Measurements from ENCODE around the gene ADH7. TPM values are rescaled to one million over a fixed set of nuclear protein-coding genes. Genes with fewer than 3 reads are reported as not detected.

The ADH7 gene
- polyA plus RNA-seq (ENCODE audit: insufficient read length in 12 of 12) = under 1 TPM in 2 of 12 donors, not detected in 10; 0.07 to 0.15 TPM
- long read RNA-seq, donor 1 = 0 reads
- long read RNA-seq, donor 2 = 0 reads
- long read RNA-seq, donor 3 = 0 reads
- long read RNA-seq, donor 4 = 0 reads
- long read RNA-seq, donor 5 = 0 reads
- long read RNA-seq, donor 6 = 0 reads
- long read RNA-seq, donor 7 = 0 reads
- long read RNA-seq, donor 8 = 0 reads
- long read RNA-seq, donor 9 = 0 reads
- long read RNA-seq, donor 10 = 0 reads
- long read RNA-seq, donor 11 = 0 reads

GRCh38 chr4:99435154-99435553 lies at the start of gene ADH7:
TSS of gene ADH7 (minus strand) at chr4:99435342. CDS start at chr4:99435233, 109 bp downstream.
- DNase-seq = no peak

GRCh38 chr4:99483636-99484035 lies 48.5 kb upstream of the ADH7 start:
- DNase-seq = no peak

DNA sequence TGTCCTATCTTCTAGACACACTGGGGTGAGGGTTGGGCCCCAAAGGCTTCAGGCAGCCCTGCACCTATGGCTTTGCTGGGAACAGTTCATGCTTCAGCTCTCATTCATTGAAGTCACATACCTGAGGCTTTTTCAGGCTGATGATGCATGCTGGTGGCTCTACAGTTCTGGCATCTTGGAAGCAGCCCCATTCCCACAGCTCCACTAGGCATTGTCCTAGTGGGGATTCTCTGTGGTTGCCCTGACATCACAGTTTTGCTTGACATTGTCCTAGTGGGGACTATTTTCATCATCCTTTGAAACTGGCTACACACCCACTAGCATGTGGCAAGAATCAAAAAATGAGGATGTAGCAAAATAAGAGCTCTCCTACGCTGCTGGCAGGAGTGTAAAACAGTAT lies 38.0 kb upstream of the ADH7 start:
- DNase-seq = no peak

DNA sequence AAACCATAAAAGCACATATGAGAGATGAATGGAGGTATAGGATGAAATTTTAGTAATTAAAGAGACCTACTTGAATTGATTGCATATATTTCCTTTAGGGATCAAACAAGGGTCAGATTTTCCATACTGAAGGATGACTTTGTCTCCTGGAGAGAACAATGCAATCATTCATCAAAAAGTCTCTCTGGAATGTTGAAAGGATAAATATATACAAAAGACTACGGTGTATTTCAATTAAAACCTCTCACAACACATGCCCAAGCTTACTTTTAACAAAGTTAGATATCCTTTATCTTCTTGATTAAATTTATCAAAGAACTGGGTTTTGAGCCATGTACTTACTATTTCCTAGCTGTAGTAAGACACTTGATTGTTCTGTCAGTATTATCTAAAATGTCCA lies 36.8 kb upstream of the ADH7 start:
- DNase-seq = no peak

- no peak for DNase-seq
Measured at GRCh38 chr4:99471349-99471748, 36.2 kb upstream of the ADH7 start.

GRCh38 chr4:99468889-99469288 lies 33.7 kb upstream of the ADH7 start:
- no peak for DNase-seq

- DNase-seq = no peak
Measured at GRCh38 chr4:99467887-99468286, 32.7 kb upstream of the ADH7 start.

GRCh38 chr4:99463566-99463965 lies 28.4 kb upstream of the ADH7 start:
- no peak for DNase-seq

- peak; percentile 73 for DNase-seq
Measured at GRCh38 chr4:99462875-99463464, 27.8 kb upstream of the ADH7 start.

DNA sequence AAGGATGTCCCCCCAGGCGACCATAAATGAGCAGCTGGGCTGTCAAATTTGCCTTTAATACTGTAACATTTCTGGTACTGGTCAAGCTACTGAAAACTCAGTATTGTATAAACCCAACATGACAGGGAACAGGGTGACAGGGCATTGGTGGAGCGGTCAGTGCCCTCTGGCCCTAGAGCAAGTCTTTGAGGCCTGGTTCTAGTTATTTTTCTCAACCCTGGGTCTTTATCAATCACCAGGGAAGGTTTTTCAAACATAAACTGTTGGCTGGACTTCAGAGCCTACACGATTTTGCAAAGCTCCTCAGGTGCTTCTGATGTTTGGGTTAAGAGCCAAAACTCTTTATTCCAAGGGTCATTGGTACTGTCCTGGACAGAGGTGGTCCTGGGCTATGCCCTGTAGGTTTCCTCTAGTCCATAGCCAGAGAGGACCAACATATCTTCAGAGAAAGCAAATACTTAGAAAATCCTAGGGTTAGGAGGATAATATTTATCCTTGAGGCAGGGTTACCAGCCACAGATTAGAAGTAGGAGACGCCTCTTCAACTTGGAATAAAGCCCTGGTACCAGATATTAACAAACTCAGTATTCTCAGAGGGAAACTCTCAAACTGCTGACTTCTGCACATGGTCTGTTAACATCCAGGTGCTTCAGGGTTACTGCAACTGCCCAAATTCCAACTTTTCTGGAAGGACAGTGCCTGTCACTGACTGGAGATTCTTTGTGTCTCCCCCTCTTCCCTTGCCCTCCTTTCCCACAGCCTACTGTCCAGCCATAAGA lies 26.7 kb upstream of the ADH7 start:
- no peak for DNase-seq

- DNase-seq = no peak
Measured at GRCh38 chr4:99459546-99460042, 24.5 kb upstream of the ADH7 start.

- no peak for DNase-seq
Measured at GRCh38 chr4:99458911-99459447, 23.8 kb upstream of the ADH7 start.

DNA sequence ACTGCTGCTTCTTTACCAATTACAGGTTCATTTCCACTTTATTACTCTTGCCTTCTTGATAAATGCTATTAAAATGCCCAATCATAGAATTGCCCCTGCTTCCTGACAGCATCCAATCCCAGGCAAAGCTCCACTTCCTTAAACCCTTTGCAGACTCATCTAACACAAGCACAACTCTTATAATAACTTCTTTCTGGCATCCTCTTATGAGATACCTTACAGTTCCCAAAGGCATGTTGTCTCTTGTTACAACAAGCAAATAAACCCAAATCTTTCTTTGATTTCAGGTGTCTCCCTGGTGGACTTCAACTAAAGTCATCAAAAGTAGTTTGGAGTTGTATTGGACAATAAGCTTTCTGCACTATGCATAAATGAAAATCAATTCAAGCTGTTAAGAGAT lies 22.5 kb upstream of the ADH7 start:
- DNase-seq = no peak

- no peak for DNase-seq
Measured at GRCh38 chr4:99457270-99457669, 22.1 kb upstream of the ADH7 start.

GRCh38 chr4:99447513-99447912 lies 12.4 kb upstream of the ADH7 start:
- DNase-seq = no peak

- DNase-seq = no peak
Measured at GRCh38 chr4:99447079-99447478, 11.9 kb upstream of the ADH7 start.

GRCh38 chr4:99438405-99438780 lies 3.3 kb upstream of the ADH7 start:
- peak; percentile 29 for DNase-seq

GRCh38 chr4:99437723-99438404 lies 2.7 kb upstream of the ADH7 start:
- no peak for DNase-seq

GRCh38 chr4:99436976-99437722 lies 2.0 kb upstream of the ADH7 start:
- DNase-seq = peak; percentile 9

DNA sequence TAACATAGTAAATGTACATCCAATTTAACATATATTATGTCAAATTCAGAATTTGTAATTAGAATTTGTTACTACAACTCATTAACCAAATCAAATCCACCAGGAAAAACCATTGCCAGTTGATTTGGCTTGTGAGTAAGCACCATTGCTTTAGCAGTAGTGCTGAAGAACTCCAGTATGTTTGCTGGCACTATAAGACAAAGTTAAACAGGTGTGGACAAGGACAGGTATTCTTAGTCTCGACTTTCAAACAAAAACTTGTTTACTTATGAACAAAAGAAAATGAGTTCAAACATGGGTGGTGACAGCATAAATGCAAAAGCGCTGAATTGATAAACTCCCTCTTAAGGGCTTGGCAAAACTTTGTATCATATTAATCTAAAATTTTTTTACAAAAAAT lies 1.3 kb upstream of the ADH7 start:
- no peak for DNase-seq

DNA sequence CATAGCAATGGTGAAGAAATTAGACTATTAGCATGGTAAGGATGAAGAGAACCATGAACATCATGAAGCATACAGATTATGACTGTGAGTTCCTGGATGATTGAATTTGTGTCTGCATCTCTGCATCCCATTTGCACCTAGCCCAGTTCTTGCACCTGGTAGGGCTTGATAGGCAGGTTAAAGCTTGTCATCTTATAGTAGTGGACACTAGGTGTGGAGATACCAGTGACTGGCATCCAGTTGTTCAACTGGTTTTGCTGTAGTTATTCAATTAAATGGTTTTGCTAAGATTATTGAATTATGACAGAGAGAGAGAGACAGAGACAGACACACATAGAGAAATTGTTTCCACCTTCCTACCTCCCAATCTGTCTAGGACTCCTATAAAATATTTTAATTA lies 5.0 kb downstream of the ADH7 start:
- no peak for DNase-seq
